OCI-LY1 (cell line): ENCODE results near the gene TTC24.

ENCODE experiments used
- H2AFZ ChIP-seq: fragments of 200-600 bp; sonication (generic), shearing (Covaris generic); 2 replicates; pipeline ENCODE4 v1.6.0; 2014; ENCODE audit warnings: antibody characterized with exemption, mild to moderate bottlenecking, low read length
- H3F3A ChIP-seq: fragments of 200-600 bp; sonication (generic), shearing (Covaris generic); 2 replicates; pipeline ENCODE4 v1.6.0; 2014; ENCODE audit warnings: mild to moderate bottlenecking, antibody characterized with exemption, low read length, moderate library complexity; ENCODE audit not compliant: insufficient read depth
- H3K27ac ChIP-seq: fragments of 200-600 bp; sonication (generic); 2 replicates; pipeline ENCODE4 v1.5.1; 2014; ENCODE audit warnings: low read length, mixed run types, mild to moderate bottlenecking, low read depth; ENCODE audit not compliant: poor library complexity, severe bottlenecking
- H3K27me3 ChIP-seq: fragments of 200-600 bp; sonication (generic); 2 replicates; pipeline ENCODE4 v1.6.0; 2014; ENCODE audit warnings: antibody characterized with exemption, mild to moderate bottlenecking, low read length, moderate library complexity; ENCODE audit not compliant: insufficient read depth
- H3K36me3 ChIP-seq: fragments of 200-600 bp; sonication (generic); 2 replicates; pipeline ENCODE4 v1.6.1; 2014; ENCODE audit warnings: mild to moderate bottlenecking, antibody characterized with exemption, low read length, moderate library complexity, mixed read lengths; ENCODE audit not compliant: insufficient read depth
- H3K4me1 ChIP-seq: fragments of 200-600 bp; sonication (generic); 2 replicates; pipeline ENCODE4 v1.5.1; 2014; ENCODE audit warnings: mild to moderate bottlenecking, low read length, moderate library complexity; ENCODE audit not compliant: insufficient read depth, severe bottlenecking
- H3K4me2 ChIP-seq: fragments of 200-600 bp; sonication (generic), shearing (Covaris generic); 2 replicates; pipeline ENCODE4 v1.6.1; 2014; ENCODE audit warnings: low read length
- H3K4me3 ChIP-seq: fragments of 200-600 bp; sonication (generic); 2 replicates; pipeline ENCODE4 v1.5.1; 2014; ENCODE audit warnings: low read length, low read depth, mild to moderate bottlenecking, mixed read lengths; ENCODE audit not compliant: poor library complexity, severe bottlenecking
- H3K79me2 ChIP-seq: fragments of 200-600 bp; shearing (Covaris generic); 2 replicates; pipeline ENCODE4 v1.6.1; 2016; ENCODE audit warnings: mixed run types, low read length, mixed read lengths; ENCODE audit not compliant: insufficient read depth
- H3K9ac ChIP-seq: fragments of 200-600 bp; sonication (generic), shearing (Covaris generic); 2 replicates; pipeline ENCODE4 v1.6.1; 2014; ENCODE audit warnings: mild to moderate bottlenecking, low read length, mixed read lengths
- H3K9me2 ChIP-seq: fragments of 200-600 bp; sonication (generic), shearing (Covaris generic); 2 replicates; pipeline ENCODE4 v1.6.1; 2014; ENCODE audit warnings: low read depth, mild to moderate bottlenecking, low read length, mixed read lengths
- H3K9me3 ChIP-seq: fragments of 200-600 bp; shearing (Covaris generic); 2 replicates; pipeline ENCODE4 v1.6.1; 2014; ENCODE audit warnings: low read length, mixed read lengths
- H4K20me1 ChIP-seq: fragments of 200-600 bp; sonication (generic), shearing (Covaris generic); 2 replicates; pipeline ENCODE4 v1.6.0; 2016; ENCODE audit warnings: mild to moderate bottlenecking, low read length; ENCODE audit not compliant: insufficient read depth
- EZH2 ChIP-seq: fragments of 200-600 bp; sonication (generic), shearing (Covaris generic); IDR thresholded peaks from 2 replicates; pipeline ENCODE4 v1.8.0; 2017; ENCODE audit warnings: borderline replicate concordance, mixed run types, mild to moderate bottlenecking, antibody characterized with exemption, low read length, moderate library complexity, mixed read lengths
- TF ChIP-seq, protein P1 (sequence below): fragments of 200-600 bp; sonication (generic), shearing (Covaris generic); IDR thresholded peaks from 2 replicates; pipeline ENCODE4 v1.5.1; 2017; ENCODE audit warnings: mild to moderate bottlenecking, antibody characterized with exemption, low read length, moderate library complexity, mixed read lengths

The TTC24 gene

DNA sequence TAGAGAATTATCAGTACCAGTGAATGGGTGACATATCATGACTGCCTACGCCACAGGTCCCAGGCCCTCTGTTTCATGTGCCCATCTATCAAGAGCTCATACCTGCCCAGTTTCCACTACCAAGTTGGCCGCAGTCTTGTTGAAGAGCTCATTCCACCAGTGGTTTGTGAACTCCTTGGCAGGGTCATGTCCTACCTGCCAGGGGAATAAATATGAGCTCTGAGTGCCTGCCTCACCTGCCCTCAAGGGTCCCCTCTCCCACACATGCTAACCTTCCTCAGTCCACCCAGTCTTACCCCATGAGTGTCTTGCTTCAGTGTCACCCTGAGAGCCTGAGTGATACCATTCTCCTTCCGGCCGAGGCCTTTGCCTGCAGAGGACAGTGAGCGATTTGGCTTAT lies 18.6 kb downstream of the TTC24 start:
- Histone ChIP-seq H4K20me1 (no peaks in the 10 kb centered on the region), H3F3A (no peaks in the 10 kb centered on the region), H3K36me3 (peaks cover 62% of the 10 kb centered on the region)

GRCh38 chr1:156598731-156599432 lies 19.4 kb downstream of the TTC24 start:
- Histone ChIP-seq H3K9me3 (no peaks in the 10 kb centered on the region), H3K4me1 (peaks cover 27% of the 10 kb centered on the region), H3K36me3 (peaks cover 56% of the 10 kb centered on the region), H3K27ac (no peak overlapping the region), H3K9ac (no peak overlapping the region), H3K79me2 (no peaks in the 10 kb centered on the region), H3K9me2 (no peaks in the 10 kb centered on the region), H3K4me2 (no peak overlapping the region), H3F3A (no peaks in the 10 kb centered on the region), H3K27me3 (no peaks in the 10 kb centered on the region), H4K20me1 (no peaks in the 10 kb centered on the region), H3K4me3 (no peak overlapping the region), H2AFZ (no peak overlapping the region)
- no peak for TF ChIP-seq EZH2
- TF ChIP-seq, protein P1, sequence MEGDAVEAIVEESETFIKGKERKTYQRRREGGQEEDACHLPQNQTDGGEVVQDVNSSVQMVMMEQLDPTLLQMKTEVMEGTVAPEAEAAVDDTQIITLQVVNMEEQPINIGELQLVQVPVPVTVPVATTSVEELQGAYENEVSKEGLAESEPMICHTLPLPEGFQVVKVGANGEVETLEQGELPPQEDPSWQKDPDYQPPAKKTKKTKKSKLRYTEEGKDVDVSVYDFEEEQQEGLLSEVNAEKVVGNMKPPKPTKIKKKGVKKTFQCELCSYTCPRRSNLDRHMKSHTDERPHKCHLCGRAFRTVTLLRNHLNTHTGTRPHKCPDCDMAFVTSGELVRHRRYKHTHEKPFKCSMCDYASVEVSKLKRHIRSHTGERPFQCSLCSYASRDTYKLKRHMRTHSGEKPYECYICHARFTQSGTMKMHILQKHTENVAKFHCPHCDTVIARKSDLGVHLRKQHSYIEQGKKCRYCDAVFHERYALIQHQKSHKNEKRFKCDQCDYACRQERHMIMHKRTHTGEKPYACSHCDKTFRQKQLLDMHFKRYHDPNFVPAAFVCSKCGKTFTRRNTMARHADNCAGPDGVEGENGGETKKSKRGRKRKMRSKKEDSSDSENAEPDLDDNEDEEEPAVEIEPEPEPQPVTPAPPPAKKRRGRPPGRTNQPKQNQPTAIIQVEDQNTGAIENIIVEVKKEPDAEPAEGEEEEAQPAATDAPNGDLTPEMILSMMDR: no peak

More for the DNA sequence above, 18.6 kb downstream of the TTC24 start:
- Histone ChIP-seq H3K4me1 (peaks cover 31% of the 10 kb centered on the region), H2AFZ (no peak overlapping the region), H3K9me3 (no peaks in the 10 kb centered on the region), H3K27ac (no peak overlapping the region), H3K4me3 (no peak overlapping the region), H3K9me2 (no peaks in the 10 kb centered on the region), H3K27me3 (no peaks in the 10 kb centered on the region), H3K79me2 (no peaks in the 10 kb centered on the region), H3K4me2 (no peak overlapping the region), H3K9ac (no peak overlapping the region)
- TF ChIP-seq EZH2: no peak
- TF ChIP-seq, protein P1: no peak

- no peak for TF ChIP-seq EZH2
- TF ChIP-seq, protein P1: peak; percentile 16; the same call in 1 of the 2 replicates
- Histone ChIP-seq H3F3A (no peaks in the 10 kb centered on the region), H3K9ac (peak overlapping the region; percentile 83; the same call in 1 of the 2 replicates), H3K36me3 (peaks cover 47% of the 10 kb centered on the region), H2AFZ (no peak overlapping the region), H3K9me3 (no peaks in the 10 kb centered on the region), H3K4me1 (peaks cover 27% of the 10 kb centered on the region), H4K20me1 (no peaks in the 10 kb centered on the region), H3K4me2 (peak overlapping the region; percentile 93), H3K79me2 (no peaks in the 10 kb centered on the region), H3K27me3 (no peaks in the 10 kb centered on the region), H3K4me3 (peak overlapping the region; percentile 73), H3K9me2 (no peaks in the 10 kb centered on the region), H3K27ac (peak overlapping the region; percentile 72)
These were observed 20.3 kb downstream of the TTC24 start for GRCh38 chr1:156599811-156600210.
